Panc1 (cell line): ENCODE data around the gene YJU2. TPM values are rescaled to one million over a fixed set of nuclear protein-coding genes. Genes with fewer than 3 reads are reported as not detected.

Source experiments
- ATAC-seq: fragments of 200-7000 bp; cut with Tn5 transposase; 2 replicates; pipeline ENCODE4 v1.9.1; 2020; ENCODE audit warnings: mild to moderate bottlenecking, moderate library complexity
- BruUV-seq: library from RNA; stranded (reverse); fragments of 400-500 nt; replicated peaks from 2 replicates; lab custom pipeline; 2021; lab: Mats Ljungman, UMichigan
- CTCF ChIA-PET: fragments of 300-600 bp; sonication (Branson Sonifier 250); formaldehyde crosslinking; loops from one replicate; lab custom pipeline; 2022; ENCODE audit warnings: antibody characterized with exemption; lab: Charles Lee
- POLR2A ChIA-PET: fragments of 300-600 bp; sonication (Branson Sonifier 250); formaldehyde crosslinking; loops from one replicate; lab custom pipeline; 2022; ENCODE audit warnings: antibody characterized with exemption; lab: Charles Lee
- DNase-seq: peaks from one replicate; pipeline ENCODE4 v3.0.0-alpha.2; 2010; ENCODE audit warnings: low read depth, low spot score
- H3K27ac ChIP-seq: 2 replicates; pipeline ENCODE4 v1.5.1; 2011; ENCODE audit warnings: mild to moderate bottlenecking, low read length, inconsistent platforms
- H3K27me3 ChIP-seq: fragments of 200-500 bp; sonication (Bioruptor generic); 2 replicates; pipeline ENCODE4 v1.6.0; 2014; ENCODE audit warnings: low read length, inconsistent platforms; ENCODE audit not compliant: control insufficient read depth, insufficient read depth
- H3K36me3 ChIP-seq: fragments of 200-500 bp; sonication (Bioruptor generic); 2 replicates; pipeline ENCODE4 v1.5.1; 2014; ENCODE audit warnings: inconsistent platforms, mild to moderate bottlenecking, low read length, moderate library complexity; ENCODE audit not compliant: control insufficient read depth, insufficient read depth
- H3K4me1 ChIP-seq: 2 replicates; pipeline ENCODE4 v1.5.1; 2011; ENCODE audit warnings: inconsistent platforms, mild to moderate bottlenecking, low read length, moderate library complexity; ENCODE audit not compliant: control insufficient read depth, insufficient read depth
- H3K4me3 ChIP-seq, 2 experiments: 2 replicates each; pipeline ENCODE4 v1.5.1; 2011 to 2012; ENCODE audit warnings: low read depth in 2 of 2, low read length in 2 of 2, mild to moderate bottlenecking in 2 of 2, inconsistent platforms in 1 of 2, moderate library complexity in 1 of 2
- H3K9me3 ChIP-seq: fragments of 200-500 bp; sonication (Bioruptor generic); 2 replicates; pipeline ENCODE4 v1.5.1; 2014; ENCODE audit warnings: low read depth, mild to moderate bottlenecking, inconsistent platforms, low read length, moderate library complexity; ENCODE audit not compliant: control insufficient read depth, insufficient read depth
- POLR2AphosphoS5 ChIP-seq: IDR thresholded peaks from 2 replicates; pipeline ENCODE4 v1.6.1; 2012; ENCODE audit warnings: mild to moderate bottlenecking, low read depth, low read length, moderate library complexity
- SIN3A ChIP-seq: IDR thresholded peaks from 2 replicates; pipeline ENCODE4 v1.6.1; 2012; ENCODE audit warnings: low read depth, mild to moderate bottlenecking, low read length, moderate library complexity, borderline replicate concordance; ENCODE audit not compliant: insufficient read depth
- TCF7L2 ChIP-seq: IDR thresholded peaks from 2 replicates; pipeline ENCODE4 v1.6.1; 2011; ENCODE audit warnings: mild to moderate bottlenecking, low read depth, low read length, inconsistent platforms
- in situ Hi-C: cut with HindIII; loops from 2 replicates; pipeline ENCODE4 v1.10.0; 2016; ENCODE audit warnings: low sequenced_read_pairs, low pct_unique_long_range_greater_than_20kb
- intact Hi-C: fragments of 100-400 bp; cut with micrococcal nuclease; formaldehyde crosslinking; loops from one replicate; pipeline ENCODE4 v1.10.0; 2022; ENCODE audit not compliant: unreplicated experiment
- total RNA-seq: library from RNA; stranded (reverse); gene quantifications from one replicate; pipeline ENCODE4 v1.2.1, GENCODE V29; 2021; ENCODE audit not compliant: unreplicated experiment
- TF ChIP-seq, protein P1 (sequence below), 2 experiments: IDR thresholded peaks; 2 replicates each; pipeline ENCODE4 v1.6.1; 2011 to 2012; ENCODE audit warnings: low read depth in 2 of 2, control low read depth in 1 of 2, low read length in 1 of 2, mild to moderate bottlenecking in 1 of 2, moderate library complexity in 1 of 2; ENCODE audit not compliant: insufficient read depth in 1 of 2
- TF ChIP-seq, protein P2 (sequence below): fragments of 450-650 bp; IDR thresholded peaks from 2 replicates; pipeline ENCODE4 v1.5.1; 2017; ENCODE audit warnings: mild to moderate bottlenecking

Gene YJU2
- total RNA-seq, 1 experiment from 2014 or later = 15.9 TPM

DNA sequence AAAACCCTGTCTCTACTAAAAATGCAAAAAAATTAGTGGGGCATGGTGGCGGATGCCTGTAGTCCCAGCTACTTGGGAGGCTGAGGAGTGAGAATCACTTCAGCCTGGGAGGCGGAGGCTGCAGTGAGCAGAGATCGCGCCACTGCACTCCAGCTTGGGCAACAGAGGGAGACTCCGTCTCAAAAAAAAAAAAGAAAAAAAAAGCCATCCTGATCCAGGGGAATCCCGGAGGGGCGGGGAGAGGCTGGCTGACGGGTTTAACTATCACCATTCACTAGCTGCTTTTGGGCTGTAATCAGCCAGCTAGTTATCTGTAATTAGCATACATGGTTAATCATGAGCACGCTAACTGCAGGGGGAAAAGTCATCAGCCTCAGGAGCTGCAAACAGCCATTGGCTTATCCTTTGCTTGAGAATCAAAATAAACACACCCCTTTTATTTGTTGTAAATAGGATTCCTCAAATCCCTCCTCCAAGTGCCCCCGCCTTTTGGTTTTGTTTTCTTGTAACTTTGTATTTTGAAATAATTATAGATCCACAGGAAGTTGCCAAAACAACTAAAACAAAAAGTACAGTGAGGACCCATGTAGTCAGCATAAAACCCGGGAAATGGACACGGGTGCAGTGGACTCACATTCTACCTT is 67.1 kb downstream of the YJU2 start:
- H3K27ac ChIP-seq = no peak overlapping the region
- CTCF ChIA-PET = no interaction called here
- no peak overlapping the region for H3K4me3 ChIP-seq
- TF ChIP-seq, protein P1, sequence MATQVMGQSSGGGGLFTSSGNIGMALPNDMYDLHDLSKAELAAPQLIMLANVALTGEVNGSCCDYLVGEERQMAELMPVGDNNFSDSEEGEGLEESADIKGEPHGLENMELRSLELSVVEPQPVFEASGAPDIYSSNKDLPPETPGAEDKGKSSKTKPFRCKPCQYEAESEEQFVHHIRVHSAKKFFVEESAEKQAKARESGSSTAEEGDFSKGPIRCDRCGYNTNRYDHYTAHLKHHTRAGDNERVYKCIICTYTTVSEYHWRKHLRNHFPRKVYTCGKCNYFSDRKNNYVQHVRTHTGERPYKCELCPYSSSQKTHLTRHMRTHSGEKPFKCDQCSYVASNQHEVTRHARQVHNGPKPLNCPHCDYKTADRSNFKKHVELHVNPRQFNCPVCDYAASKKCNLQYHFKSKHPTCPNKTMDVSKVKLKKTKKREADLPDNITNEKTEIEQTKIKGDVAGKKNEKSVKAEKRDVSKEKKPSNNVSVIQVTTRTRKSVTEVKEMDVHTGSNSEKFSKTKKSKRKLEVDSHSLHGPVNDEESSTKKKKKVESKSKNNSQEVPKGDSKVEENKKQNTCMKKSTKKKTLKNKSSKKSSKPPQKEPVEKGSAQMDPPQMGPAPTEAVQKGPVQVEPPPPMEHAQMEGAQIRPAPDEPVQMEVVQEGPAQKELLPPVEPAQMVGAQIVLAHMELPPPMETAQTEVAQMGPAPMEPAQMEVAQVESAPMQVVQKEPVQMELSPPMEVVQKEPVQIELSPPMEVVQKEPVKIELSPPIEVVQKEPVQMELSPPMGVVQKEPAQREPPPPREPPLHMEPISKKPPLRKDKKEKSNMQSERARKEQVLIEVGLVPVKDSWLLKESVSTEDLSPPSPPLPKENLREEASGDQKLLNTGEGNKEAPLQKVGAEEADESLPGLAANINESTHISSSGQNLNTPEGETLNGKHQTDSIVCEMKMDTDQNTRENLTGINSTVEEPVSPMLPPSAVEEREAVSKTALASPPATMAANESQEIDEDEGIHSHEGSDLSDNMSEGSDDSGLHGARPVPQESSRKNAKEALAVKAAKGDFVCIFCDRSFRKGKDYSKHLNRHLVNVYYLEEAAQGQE (IDR thresholded peaks at IDR 0.05; ENCODE audit: insufficient read depth in 1 of 2, low read depth in 2 of 2, low read length in 1 of 2) = no peak
- no peak for TF ChIP-seq POLR2AphosphoS5
- no peak for TF ChIP-seq TCF7L2
- TF ChIP-seq SIN3A = no peak
- TF ChIP-seq, protein P2, sequence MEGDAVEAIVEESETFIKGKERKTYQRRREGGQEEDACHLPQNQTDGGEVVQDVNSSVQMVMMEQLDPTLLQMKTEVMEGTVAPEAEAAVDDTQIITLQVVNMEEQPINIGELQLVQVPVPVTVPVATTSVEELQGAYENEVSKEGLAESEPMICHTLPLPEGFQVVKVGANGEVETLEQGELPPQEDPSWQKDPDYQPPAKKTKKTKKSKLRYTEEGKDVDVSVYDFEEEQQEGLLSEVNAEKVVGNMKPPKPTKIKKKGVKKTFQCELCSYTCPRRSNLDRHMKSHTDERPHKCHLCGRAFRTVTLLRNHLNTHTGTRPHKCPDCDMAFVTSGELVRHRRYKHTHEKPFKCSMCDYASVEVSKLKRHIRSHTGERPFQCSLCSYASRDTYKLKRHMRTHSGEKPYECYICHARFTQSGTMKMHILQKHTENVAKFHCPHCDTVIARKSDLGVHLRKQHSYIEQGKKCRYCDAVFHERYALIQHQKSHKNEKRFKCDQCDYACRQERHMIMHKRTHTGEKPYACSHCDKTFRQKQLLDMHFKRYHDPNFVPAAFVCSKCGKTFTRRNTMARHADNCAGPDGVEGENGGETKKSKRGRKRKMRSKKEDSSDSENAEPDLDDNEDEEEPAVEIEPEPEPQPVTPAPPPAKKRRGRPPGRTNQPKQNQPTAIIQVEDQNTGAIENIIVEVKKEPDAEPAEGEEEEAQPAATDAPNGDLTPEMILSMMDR = no peak
- in situ Hi-C loops = no loop called here
- H3K27me3 ChIP-seq = no peaks in the 10 kb centered on the region
- no TSS peak for BruUV-seq
- H3K36me3 ChIP-seq = no peaks in the 10 kb centered on the region
- DNase-seq (no peak), ATAC-seq (no peak)
- H3K9me3 ChIP-seq = no peaks in the 10 kb centered on the region
- H3K4me1 ChIP-seq = no peaks in the 10 kb centered on the region
- POLR2A ChIA-PET = no interaction called here
- intact Hi-C loops = no loop called here

DNA sequence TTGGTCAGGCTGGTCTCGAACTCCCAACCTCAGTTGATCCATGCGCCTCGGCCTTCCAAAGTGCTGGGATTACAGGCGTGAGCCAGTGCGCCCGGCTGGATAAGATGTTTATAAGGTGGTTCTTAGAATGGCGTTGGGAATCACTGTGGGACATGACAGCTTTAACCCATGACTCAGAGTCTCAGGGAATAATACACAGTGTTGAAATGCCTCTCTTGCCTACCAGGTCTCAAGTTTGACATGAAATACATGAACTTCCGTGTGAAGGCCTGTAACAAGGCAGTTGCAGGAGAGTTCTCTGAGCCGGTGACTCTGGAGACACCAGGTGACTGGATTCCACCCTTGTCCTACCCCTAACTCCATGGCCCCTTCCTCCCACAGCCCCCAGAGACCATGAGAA is 70.1 kb downstream of the YJU2 start:
- ChIA-PET POLR2A (no interaction called here), CTCF (no interaction called here)
- DNase-seq (no peak), ATAC-seq (no peak)
- in situ Hi-C loops = no loop called here
- Histone ChIP-seq H3K36me3 (no peaks in the 10 kb centered on the region), H3K27me3 (no peaks in the 10 kb centered on the region), H3K4me1 (no peaks in the 10 kb centered on the region), H3K4me3 (no peak overlapping the region), H3K9me3 (no peaks in the 10 kb centered on the region), H3K27ac (no peak overlapping the region)
- intact Hi-C loops = no loop called here
- no TSS peak for BruUV-seq
- TF ChIP-seq, protein P1 (IDR thresholded peaks at IDR 0.05; ENCODE audit: insufficient read depth in 1 of 2, low read depth in 2 of 2, low read length in 1 of 2) = no peak
- no peak for TF ChIP-seq POLR2AphosphoS5
- TF ChIP-seq TCF7L2 = no peak
- TF ChIP-seq, protein P2 = no peak
- TF ChIP-seq SIN3A = no peak
